Activated naive CD8-positive, alpha-beta T cell treated with anti-CD3 and anti-CD28 coated beads, Interleukin-2, amount 10 ng/mL, durations not matched to agents 7 days and 5 days (primary cell): ENCODE data around the gene PPIG. TPM values are rescaled to one million over a fixed set of nuclear protein-coding genes. Genes with fewer than 3 reads are reported as not detected.

Source experiments
- ATAC-seq: fragments of 150-1000 bp; cut with Tn5 transposase; one replicate; pipeline ENCODE4 v1.10.0; 2021; ENCODE audit warnings: low read depth, moderate library complexity
- POLR2A ChIA-PET: fragments of 350-600 bp; sonication (Branson Sonifier 250); formaldehyde crosslinking; loops from one replicate; lab custom pipeline; 2021; ENCODE audit warnings: antibody characterized with exemption; lab: Charles Lee
- DNase-seq: peaks from one replicate; pipeline ENCODE4 v3.0.0; 2021
- H3K27ac Mint-ChIP-seq: one replicate; pipeline ENCODE4 v1.8.0; 2022; ENCODE audit warnings: mild to moderate bottlenecking, mixed read lengths
- H3K27me3 Mint-ChIP-seq: one replicate; pipeline ENCODE4 v1.8.0; 2022; ENCODE audit warnings: mild to moderate bottlenecking, moderate library complexity, mixed read lengths
- H3K36me3 Mint-ChIP-seq: one replicate; pipeline ENCODE4 v1.8.0; 2021; ENCODE audit warnings: mild to moderate bottlenecking, mixed read lengths
- H3K4me1 Mint-ChIP-seq: one replicate; pipeline ENCODE4 v1.8.0; 2021; ENCODE audit warnings: mixed read lengths
- H3K4me3 Mint-ChIP-seq: one replicate; pipeline ENCODE4 v1.8.0; 2022; ENCODE audit warnings: mild to moderate bottlenecking, moderate library complexity, mixed read lengths
- H3K9me3 Mint-ChIP-seq: one replicate; pipeline ENCODE4 v1.8.0; 2021; ENCODE audit warnings: mixed read lengths
- total RNA-seq, 2 experiments: library from RNA; stranded (reverse); gene quantifications; one replicate each; pipeline ENCODE4 v1.2.3, GENCODE V29; 2021

Gene PPIG
- total RNA-seq, 2 experiments from 2014 or later: 62.4 to 64.4 TPM

GRCh38 chr2:169653636-169654035, 69.5 kb downstream of the PPIG start:
- Mint-ChIP-seq H3K4me1 (no peaks in the 10 kb centered on the region), H3K36me3 (no peaks in the 10 kb centered on the region), H3K27me3 (peaks cover 48% of the 10 kb centered on the region), H3K27ac (no peak overlapping the region), H3K4me3 (no peak overlapping the region), H3K9me3 (no peaks in the 10 kb centered on the region)
- POLR2A ChIA-PET: no interaction called here
- no peak for DNase-seq
- ATAC-seq: no peak

- no peak for ATAC-seq
- POLR2A ChIA-PET: interaction anchor here (0.7 kb wide), 1 partner anchor 67 kb away, joined by 4 read pairs; no protein-coding TSS in a partner anchor
- H3K9me3 Mint-ChIP-seq: no peaks in the 10 kb centered on the region
- H3K27me3 Mint-ChIP-seq: peaks cover 43% of the 10 kb centered on the region
- H3K36me3 Mint-ChIP-seq: no peaks in the 10 kb centered on the region
- H3K4me3 Mint-ChIP-seq: no peak overlapping the region
- H3K4me1 Mint-ChIP-seq: peaks cover 5% of the 10 kb centered on the region
- DNase-seq: no peak
- H3K27ac Mint-ChIP-seq: no peak overlapping the region
Observed at GRCh38 chr2:169656164-169656563, 72.0 kb downstream of the PPIG start.

DNA sequence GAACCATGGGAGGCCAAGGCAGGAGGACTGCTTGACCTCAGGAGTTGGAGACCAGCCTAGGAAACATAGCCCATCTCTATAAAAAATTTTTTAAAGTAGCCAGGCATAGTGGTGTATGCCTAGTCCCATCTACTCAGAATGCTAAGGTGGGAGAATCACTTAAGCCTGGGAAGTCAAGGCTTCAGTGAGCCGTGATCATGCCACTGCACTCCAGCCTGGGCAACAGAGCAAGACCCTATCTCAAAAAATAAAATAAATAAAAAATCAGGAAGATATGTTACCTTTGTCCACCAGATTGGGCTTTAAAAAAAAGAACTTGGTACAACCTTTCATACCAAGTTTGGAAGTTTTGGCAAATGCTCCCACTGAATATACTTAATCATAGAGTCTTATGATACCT, 74.7 kb downstream of the PPIG start:
- DNase-seq (no peak), ATAC-seq (no peak)
- no peak overlapping the region for H3K27ac Mint-ChIP-seq
- H3K4me3 Mint-ChIP-seq: no peak overlapping the region
- no peaks in the 10 kb centered on the region for H3K9me3 Mint-ChIP-seq
- H3K27me3 Mint-ChIP-seq: peaks cover 38% of the 10 kb centered on the region
- H3K36me3 Mint-ChIP-seq: no peaks in the 10 kb centered on the region
- POLR2A ChIA-PET: no interaction called here
- H3K4me1 Mint-ChIP-seq: peaks cover 5% of the 10 kb centered on the region

GRCh38 chr2:169659320-169659719, 75.2 kb downstream of the PPIG start:
- Mint-ChIP-seq H3K27ac (no peak overlapping the region), H3K27me3 (peaks cover 33% of the 10 kb centered on the region), H3K36me3 (no peaks in the 10 kb centered on the region), H3K4me3 (no peak overlapping the region), H3K4me1 (peaks cover 5% of the 10 kb centered on the region), H3K9me3 (no peaks in the 10 kb centered on the region)
- no peak for DNase-seq
- POLR2A ChIA-PET: no interaction called here
- no peak for ATAC-seq

DNA sequence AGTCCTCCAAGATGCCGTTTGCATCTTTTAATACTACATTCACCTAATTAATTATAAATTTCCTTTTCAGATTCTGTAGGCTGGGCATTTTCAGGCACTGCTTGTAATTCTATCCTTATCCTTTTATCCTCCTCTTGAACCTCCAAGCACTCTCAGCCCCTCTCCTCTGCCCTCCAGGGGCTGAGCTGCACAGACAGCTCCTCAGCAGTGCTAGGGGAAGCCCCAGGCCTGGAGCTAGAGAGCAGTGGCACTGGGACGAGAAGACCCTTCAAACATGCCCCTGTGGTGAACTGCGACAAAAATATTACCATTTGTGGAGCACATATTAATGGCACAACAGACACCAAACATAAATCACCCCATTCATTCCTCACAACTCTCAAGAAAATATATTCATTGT, 77.1 kb downstream of the PPIG start:
- no peak for DNase-seq
- H3K27ac Mint-ChIP-seq: no peak overlapping the region
- no peaks in the 10 kb centered on the region for H3K36me3 Mint-ChIP-seq
- H3K9me3 Mint-ChIP-seq: no peaks in the 10 kb centered on the region
- H3K27me3 Mint-ChIP-seq: peaks cover 32% of the 10 kb centered on the region
- ATAC-seq: no peak
- peaks cover 5% of the 10 kb centered on the region for H3K4me1 Mint-ChIP-seq
- POLR2A ChIA-PET: no interaction called here
- no peak overlapping the region for H3K4me3 Mint-ChIP-seq

DNA sequence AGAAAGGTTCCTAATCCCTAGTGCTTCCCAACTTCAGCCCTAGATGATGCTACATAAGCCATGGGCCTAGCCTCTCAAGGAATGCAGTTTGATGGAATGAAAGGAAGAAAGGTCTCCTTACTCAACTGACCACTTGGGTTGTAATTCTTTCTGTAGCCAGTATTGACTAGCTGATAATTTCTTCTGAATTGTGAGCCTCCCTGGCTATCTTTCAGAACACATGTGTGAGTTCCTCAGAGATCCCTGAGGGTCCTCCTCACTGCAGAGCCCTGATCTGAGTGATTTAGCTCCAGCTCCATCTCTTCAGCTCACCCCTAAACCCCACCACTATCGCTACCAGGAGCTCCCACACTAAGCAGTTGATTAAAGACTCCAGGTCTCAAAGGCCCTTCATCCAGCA, 78.6 kb downstream of the PPIG start:
- no peak for DNase-seq
- Mint-ChIP-seq H3K27ac (no peak overlapping the region), H3K4me3 (no peak overlapping the region)

GRCh38 chr2:169663247-169663646, 79.1 kb downstream of the PPIG start:
- DNase-seq (no peak), ATAC-seq (no peak)
- Mint-ChIP-seq H3K36me3 (no peaks in the 10 kb centered on the region), H3K4me1 (peaks cover 5% of the 10 kb centered on the region), H3K27me3 (peaks cover 31% of the 10 kb centered on the region), H3K9me3 (no peaks in the 10 kb centered on the region), H3K4me3 (no peak overlapping the region), H3K27ac (no peak overlapping the region)
- POLR2A ChIA-PET: no interaction called here

More for the DNA sequence above, 78.6 kb downstream of the PPIG start:
- peaks cover 5% of the 10 kb centered on the region for H3K4me1 Mint-ChIP-seq
- POLR2A ChIA-PET: no interaction called here
- no peaks in the 10 kb centered on the region for H3K9me3 Mint-ChIP-seq
- no peaks in the 10 kb centered on the region for H3K36me3 Mint-ChIP-seq
- ATAC-seq: no peak
- peaks cover 31% of the 10 kb centered on the region for H3K27me3 Mint-ChIP-seq

DNA sequence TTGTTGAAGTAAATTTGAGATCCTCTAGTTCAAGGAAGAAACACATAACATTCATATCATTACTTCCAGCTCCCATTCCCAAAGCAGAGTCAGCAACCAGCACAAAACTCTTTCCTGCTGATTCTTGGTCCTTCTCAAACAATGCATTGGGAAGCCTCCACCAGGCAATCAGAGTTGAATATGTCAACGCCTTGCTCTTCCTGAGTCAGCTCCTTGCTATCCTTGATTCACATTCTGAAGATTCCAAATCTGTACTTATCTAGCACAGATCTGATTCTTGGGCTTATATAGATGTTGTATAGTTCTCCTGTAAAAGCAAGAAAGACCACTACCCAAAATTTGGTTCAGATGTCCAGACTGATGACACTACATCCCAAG, 80.4 kb downstream of the PPIG start:
- no peaks in the 10 kb centered on the region for H3K36me3 Mint-ChIP-seq
- no peak overlapping the region for H3K27ac Mint-ChIP-seq
- H3K4me1 Mint-ChIP-seq: peaks cover 1% of the 10 kb centered on the region
- H3K27me3 Mint-ChIP-seq: peaks cover 28% of the 10 kb centered on the region
- H3K9me3 Mint-ChIP-seq: no peaks in the 10 kb centered on the region
- DNase-seq (no peak), ATAC-seq (no peak)
- POLR2A ChIA-PET: no interaction called here
- no peak overlapping the region for H3K4me3 Mint-ChIP-seq

DNA sequence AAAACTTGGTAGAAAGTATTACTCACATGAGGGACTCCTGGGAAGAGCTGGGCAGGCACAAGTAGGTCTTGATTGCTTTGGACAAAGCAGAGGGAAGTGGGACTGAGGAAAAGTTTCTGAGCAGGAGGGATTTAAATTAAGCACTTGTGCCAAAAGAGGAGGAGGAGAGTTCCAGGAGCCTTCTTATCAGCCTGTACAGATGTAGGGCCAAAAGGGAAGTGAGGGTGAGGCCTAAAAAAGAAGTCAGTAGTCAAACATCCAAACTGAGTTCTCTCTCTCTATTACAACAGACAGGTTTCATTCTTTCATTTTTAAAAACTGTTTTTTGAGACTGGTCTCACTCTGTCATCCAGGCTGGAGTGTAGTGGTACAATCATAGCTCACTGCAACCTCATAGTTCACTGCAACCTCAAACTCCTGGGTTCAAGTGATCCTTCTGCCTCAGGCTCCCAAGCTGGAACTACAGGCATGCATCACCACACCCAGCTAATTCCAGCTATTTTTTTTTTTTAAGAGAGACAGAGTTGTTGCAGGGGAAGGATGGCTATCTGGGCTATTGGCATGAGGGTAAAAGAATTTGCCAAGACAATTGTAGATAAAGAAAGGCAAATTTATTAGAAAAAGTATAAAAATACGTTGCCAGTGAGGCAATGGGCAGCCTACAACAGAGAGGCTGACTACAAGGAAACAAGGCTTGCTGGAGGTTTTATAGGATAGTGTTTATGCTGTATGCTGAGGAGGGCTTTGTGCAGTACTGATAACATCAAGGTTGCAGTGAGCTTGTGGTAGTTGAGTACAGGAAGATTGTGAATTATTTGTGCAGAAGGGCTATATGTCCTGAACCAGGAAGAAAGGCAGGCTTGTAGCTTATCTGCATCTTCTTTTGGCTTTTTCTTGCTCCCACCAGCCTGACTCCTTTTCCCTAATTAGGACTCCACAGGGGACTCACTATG, 81.1 kb downstream of the PPIG start:
- Mint-ChIP-seq H3K4me1 (no peaks in the 10 kb centered on the region), H3K4me3 (no peak overlapping the region), H3K9me3 (no peaks in the 10 kb centered on the region), H3K36me3 (no peaks in the 10 kb centered on the region), H3K27me3 (peaks cover 27% of the 10 kb centered on the region), H3K27ac (no peak overlapping the region)
- POLR2A ChIA-PET: no interaction called here
- ATAC-seq: no peak
- no peak for DNase-seq

DNA sequence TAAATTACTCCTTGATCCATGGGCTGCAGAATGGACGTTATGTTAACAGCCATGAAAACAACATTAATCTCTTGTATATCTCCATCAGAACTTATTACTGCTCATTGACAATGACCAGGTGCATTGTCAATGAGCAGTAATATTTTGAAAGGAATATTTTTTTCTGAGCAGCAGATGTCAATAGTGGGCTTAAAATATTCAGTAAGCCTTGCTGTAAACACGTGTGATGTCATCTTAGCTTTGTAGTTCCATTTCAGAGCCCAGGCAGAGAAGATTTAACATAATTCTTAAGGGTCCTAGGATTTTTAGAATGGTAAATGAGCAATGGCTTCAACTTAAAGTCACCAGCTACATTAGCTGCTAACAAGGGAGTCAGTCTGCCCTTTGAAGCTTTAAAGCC, 83.4 kb downstream of the PPIG start:
- POLR2A ChIA-PET: no interaction called here
- H3K36me3 Mint-ChIP-seq: no peaks in the 10 kb centered on the region
- no peak overlapping the region for H3K4me3 Mint-ChIP-seq
- no peaks in the 10 kb centered on the region for H3K4me1 Mint-ChIP-seq
- peaks cover 19% of the 10 kb centered on the region for H3K27me3 Mint-ChIP-seq
- no peak overlapping the region for H3K27ac Mint-ChIP-seq
- ATAC-seq (no peak), DNase-seq (no peak)
- no peaks in the 10 kb centered on the region for H3K9me3 Mint-ChIP-seq

DNA sequence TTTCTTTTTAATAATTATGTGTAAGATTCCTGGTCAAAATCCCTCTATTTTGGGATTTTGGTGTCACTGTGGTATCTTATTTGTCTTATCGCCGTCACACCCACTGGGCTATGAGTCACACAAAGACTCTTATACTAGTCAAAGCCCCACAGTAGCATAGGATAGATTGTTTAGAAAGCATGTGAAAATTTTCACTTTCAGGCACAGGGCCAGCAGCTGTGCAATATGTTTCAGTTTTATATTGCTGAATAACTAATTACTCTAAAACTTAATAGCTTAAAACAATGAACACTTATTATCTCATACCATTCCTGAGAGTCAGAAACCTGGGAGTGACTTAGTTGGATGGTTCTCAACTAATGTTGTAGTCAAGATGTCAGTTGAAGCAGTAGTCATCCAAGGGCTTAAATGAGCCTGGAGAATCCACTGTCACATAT, 86.1 kb downstream of the PPIG start:
- no peak overlapping the region for H3K27ac Mint-ChIP-seq
- no peak for ATAC-seq

GRCh38 chr2:169670937-169671336, 86.8 kb downstream of the PPIG start:
- ATAC-seq (no peak), DNase-seq (no peak)
- Mint-ChIP-seq H3K9me3 (no peaks in the 10 kb centered on the region), H3K4me1 (no peaks in the 10 kb centered on the region), H3K36me3 (no peaks in the 10 kb centered on the region), H3K27ac (no peak overlapping the region), H3K4me3 (no peak overlapping the region), H3K27me3 (peaks cover 22% of the 10 kb centered on the region)
- POLR2A ChIA-PET: no interaction called here

More for the DNA sequence above, 86.1 kb downstream of the PPIG start:
- H3K27me3 Mint-ChIP-seq: peaks cover 17% of the 10 kb centered on the region
- H3K9me3 Mint-ChIP-seq: no peaks in the 10 kb centered on the region
- DNase-seq: no peak
- POLR2A ChIA-PET: no interaction called here
- no peaks in the 10 kb centered on the region for H3K4me1 Mint-ChIP-seq
- no peaks in the 10 kb centered on the region for H3K36me3 Mint-ChIP-seq
- H3K4me3 Mint-ChIP-seq: no peak overlapping the region

GRCh38 chr2:169672406-169672805, 88.3 kb downstream of the PPIG start:
- ATAC-seq: no peak
- POLR2A ChIA-PET: no interaction called here

DNA sequence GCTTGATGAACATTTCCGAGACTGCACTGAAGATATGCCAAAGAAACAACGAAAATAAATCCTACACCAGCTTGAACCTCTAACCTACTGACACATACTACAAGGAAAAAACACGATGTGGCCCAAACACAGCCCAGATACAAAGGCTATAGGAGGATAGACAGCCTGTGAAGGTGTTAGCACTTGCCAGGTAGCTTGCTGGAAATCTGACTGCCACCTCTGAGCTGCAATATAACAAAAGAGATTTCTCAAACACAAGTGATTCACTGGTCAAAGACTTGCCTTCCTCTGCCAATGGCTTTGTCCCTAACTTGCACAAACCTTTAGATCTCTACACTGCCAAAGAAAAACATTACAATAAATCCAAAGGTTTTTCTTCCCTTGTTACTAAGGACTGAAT, 89.0 kb downstream of the PPIG start:
- Mint-ChIP-seq H3K27me3 (peaks cover 19% of the 10 kb centered on the region), H3K4me3 (no peak overlapping the region), H3K9me3 (no peaks in the 10 kb centered on the region), H3K4me1 (no peaks in the 10 kb centered on the region), H3K36me3 (no peaks in the 10 kb centered on the region), H3K27ac (no peak overlapping the region)
- DNase-seq: no peak
- POLR2A ChIA-PET: no interaction called here
- no peak for ATAC-seq

More at GRCh38 chr2:169672406-169672805, 88.3 kb downstream of the PPIG start:
- no peak overlapping the region for H3K27ac Mint-ChIP-seq
- H3K27me3 Mint-ChIP-seq: peaks cover 19% of the 10 kb centered on the region
- H3K9me3 Mint-ChIP-seq: no peaks in the 10 kb centered on the region
- no peaks in the 10 kb centered on the region for H3K4me1 Mint-ChIP-seq
- H3K36me3 Mint-ChIP-seq: no peaks in the 10 kb centered on the region
- no peak overlapping the region for H3K4me3 Mint-ChIP-seq
- no peak for DNase-seq
